DND-41 (cell line): Measurements from ENCODE around the gene OR2AK2.

Experiments
- EZH2 ChIP-seq: IDR thresholded peaks from 3 replicates; pipeline ENCODE4 v1.6.1; 2012; ENCODE audit warnings: borderline replicate concordance, low read depth, mild to moderate bottlenecking, moderate library complexity, low read length, inconsistent platforms; ENCODE audit not compliant: severe bottlenecking
- TF ChIP-seq, protein P1 (sequence below): IDR thresholded peaks from 2 replicates; pipeline ENCODE4 v1.5.1; 2012; ENCODE audit warnings: borderline replicate concordance, low read length, moderate library complexity, mild to moderate bottlenecking; ENCODE audit not compliant: poor library complexity, severe bottlenecking; ENCODE audit errors: extremely low read depth

DNA sequence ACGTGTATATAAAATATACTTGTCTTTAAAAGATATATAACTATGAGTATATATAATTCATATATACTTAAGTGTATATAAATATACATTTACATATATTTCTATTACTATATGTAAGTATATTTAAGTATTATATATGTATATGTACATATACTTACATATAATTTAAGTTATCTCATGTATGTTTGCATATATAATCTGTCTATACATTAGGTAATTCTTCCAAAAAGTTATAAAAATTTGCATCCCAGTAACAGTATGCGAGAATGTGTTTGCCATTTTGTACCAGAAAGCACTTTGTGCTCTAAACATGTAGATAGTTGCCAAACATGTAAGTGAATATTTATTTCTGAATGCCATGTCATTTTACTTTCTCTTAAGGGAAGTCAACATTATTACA, at the start of gene OR2AK2:
- no peak for TF ChIP-seq EZH2
- TF ChIP-seq, protein P1, sequence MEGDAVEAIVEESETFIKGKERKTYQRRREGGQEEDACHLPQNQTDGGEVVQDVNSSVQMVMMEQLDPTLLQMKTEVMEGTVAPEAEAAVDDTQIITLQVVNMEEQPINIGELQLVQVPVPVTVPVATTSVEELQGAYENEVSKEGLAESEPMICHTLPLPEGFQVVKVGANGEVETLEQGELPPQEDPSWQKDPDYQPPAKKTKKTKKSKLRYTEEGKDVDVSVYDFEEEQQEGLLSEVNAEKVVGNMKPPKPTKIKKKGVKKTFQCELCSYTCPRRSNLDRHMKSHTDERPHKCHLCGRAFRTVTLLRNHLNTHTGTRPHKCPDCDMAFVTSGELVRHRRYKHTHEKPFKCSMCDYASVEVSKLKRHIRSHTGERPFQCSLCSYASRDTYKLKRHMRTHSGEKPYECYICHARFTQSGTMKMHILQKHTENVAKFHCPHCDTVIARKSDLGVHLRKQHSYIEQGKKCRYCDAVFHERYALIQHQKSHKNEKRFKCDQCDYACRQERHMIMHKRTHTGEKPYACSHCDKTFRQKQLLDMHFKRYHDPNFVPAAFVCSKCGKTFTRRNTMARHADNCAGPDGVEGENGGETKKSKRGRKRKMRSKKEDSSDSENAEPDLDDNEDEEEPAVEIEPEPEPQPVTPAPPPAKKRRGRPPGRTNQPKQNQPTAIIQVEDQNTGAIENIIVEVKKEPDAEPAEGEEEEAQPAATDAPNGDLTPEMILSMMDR, result no peak
